Activated gamma-delta T cell (primary cell): ENCODE results near the gene DAZL.

Experiments
- DNase-seq: peaks from one replicate; lab custom pipeline; 2025; lab: John Stamatoyannopoulos, UW

Gene DAZL

GRCh38 chr3:16543242-16543864 lies 61.9 kb downstream of the DAZL start:
- no peak for DNase-seq

GRCh38 chr3:16538507-16538906 lies 66.7 kb downstream of the DAZL start:
- no peak for DNase-seq

- DNase-seq, result no peak
Observed at GRCh38 chr3:16536996-16537395, 68.2 kb downstream of the DAZL start.
